ENCODE results near the gene MYL12B.

Gene MYL12B

GRCh38 chr18:3294435-3295080 is 32.6 kb downstream of the MYL12B start:
- TF ChIP-seq SIN3A (IDR thresholded peaks at IDR 0.05; ENCODE audit: borderline replicate concordance, insufficient read depth, low read length) (no peak), POLR2AphosphoS5 (IDR thresholded peaks at IDR 0.05; ENCODE audit: low read depth, low read length) (no peak), FOXP2 (optimal IDR thresholded peaks at IDR 0.05; ENCODE audit: borderline replicate concordance, extremely low read depth, extremely low read length, insufficient read depth) (no peak), TAF1 (IDR thresholded peaks at IDR 0.05; ENCODE audit: borderline replicate concordance, insufficient read depth, low read length) (no peak)
- TF ChIP-seq, protein P1, sequence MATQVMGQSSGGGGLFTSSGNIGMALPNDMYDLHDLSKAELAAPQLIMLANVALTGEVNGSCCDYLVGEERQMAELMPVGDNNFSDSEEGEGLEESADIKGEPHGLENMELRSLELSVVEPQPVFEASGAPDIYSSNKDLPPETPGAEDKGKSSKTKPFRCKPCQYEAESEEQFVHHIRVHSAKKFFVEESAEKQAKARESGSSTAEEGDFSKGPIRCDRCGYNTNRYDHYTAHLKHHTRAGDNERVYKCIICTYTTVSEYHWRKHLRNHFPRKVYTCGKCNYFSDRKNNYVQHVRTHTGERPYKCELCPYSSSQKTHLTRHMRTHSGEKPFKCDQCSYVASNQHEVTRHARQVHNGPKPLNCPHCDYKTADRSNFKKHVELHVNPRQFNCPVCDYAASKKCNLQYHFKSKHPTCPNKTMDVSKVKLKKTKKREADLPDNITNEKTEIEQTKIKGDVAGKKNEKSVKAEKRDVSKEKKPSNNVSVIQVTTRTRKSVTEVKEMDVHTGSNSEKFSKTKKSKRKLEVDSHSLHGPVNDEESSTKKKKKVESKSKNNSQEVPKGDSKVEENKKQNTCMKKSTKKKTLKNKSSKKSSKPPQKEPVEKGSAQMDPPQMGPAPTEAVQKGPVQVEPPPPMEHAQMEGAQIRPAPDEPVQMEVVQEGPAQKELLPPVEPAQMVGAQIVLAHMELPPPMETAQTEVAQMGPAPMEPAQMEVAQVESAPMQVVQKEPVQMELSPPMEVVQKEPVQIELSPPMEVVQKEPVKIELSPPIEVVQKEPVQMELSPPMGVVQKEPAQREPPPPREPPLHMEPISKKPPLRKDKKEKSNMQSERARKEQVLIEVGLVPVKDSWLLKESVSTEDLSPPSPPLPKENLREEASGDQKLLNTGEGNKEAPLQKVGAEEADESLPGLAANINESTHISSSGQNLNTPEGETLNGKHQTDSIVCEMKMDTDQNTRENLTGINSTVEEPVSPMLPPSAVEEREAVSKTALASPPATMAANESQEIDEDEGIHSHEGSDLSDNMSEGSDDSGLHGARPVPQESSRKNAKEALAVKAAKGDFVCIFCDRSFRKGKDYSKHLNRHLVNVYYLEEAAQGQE (IDR thresholded peaks at IDR 0.05; ENCODE audit: insufficient read depth in 1 of 2, low read depth in 2 of 2, low read length in 2 of 2) = no peak

DNA sequence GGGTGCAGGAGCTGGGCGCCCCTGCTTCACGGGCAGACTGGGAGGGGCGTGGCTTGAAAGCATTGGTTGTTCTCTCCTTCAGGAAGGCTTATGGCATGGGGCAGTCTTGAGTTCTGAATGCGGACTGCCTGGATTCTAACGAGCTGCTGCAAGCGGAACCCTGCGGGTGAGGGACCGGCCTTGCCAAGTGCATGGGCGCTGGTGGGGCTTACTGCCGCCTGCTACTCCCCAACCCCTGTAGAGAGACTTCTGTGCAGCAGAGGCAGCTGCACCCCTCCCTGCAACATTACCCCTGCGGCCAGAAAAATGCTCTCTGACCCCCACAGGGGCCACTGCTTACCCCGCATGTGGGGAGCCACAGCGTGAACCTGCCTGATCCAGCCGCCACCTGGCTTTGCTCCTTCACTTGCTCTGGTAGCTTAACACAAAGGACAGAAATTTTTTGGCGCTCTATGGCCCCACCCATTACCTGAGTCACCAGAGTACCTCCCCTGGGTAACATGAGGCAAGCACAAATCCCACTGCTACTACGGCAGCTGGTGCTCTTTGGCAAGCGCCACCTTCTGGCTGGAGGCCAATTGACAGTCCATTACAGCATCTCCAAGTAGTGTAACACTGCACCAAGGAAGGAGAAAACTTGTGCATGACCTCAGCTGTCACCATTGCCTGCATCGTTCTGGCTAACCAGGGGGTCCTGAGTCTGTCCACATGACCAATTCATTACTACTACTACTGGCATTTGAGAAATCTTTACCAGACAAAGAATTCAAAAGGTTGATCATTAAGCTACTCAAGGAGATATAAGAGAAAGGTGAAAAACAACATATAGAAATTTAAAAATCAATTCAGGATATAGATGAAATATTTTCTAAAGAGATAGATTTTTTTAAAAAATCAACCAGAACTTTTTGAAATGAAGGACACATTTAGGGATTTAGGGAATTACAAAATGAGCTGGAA is 35.4 kb downstream of the MYL12B start:
- TF ChIP-seq TAF1 (IDR thresholded peaks at IDR 0.05; ENCODE audit: borderline replicate concordance, insufficient read depth, low read length) (no peak), FOXP2 (optimal IDR thresholded peaks at IDR 0.05; ENCODE audit: borderline replicate concordance, extremely low read depth, extremely low read length, insufficient read depth) (no peak), SIN3A (IDR thresholded peaks at IDR 0.05; ENCODE audit: borderline replicate concordance, insufficient read depth, low read length) (no peak), POLR2AphosphoS5 (IDR thresholded peaks at IDR 0.05; ENCODE audit: low read depth, low read length) (no peak)
- TF ChIP-seq, protein P1 (IDR thresholded peaks at IDR 0.05; ENCODE audit: insufficient read depth in 1 of 2, low read depth in 2 of 2, low read length in 2 of 2) = no peak

DNA sequence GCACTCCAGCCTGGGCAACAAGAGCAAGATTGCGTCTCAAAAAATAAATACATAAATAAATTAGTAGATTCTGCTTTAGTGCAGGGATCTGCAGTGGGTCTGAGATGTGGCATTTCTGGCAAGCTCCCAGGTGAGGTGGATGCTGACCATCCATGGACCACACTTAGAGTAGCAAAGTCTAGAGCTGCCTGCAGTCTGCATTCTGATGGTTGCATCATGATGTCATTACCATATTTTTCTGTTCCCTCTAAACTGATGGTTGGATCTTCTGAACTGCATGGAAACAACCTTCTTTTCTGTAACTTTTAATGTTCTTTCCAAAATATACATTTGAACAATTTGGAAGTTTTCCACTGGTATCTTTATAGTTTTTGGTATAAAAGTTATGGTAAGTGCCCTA is 42.9 kb downstream of the MYL12B start:
- TF ChIP-seq, protein P1 (IDR thresholded peaks at IDR 0.05; ENCODE audit: insufficient read depth in 1 of 2, low read depth in 2 of 2, low read length in 2 of 2) = no peak
- no peak for TF ChIP-seq SIN3A (IDR thresholded peaks at IDR 0.05; ENCODE audit: borderline replicate concordance, insufficient read depth, low read length)
- no peak for TF ChIP-seq TAF1 (IDR thresholded peaks at IDR 0.05; ENCODE audit: borderline replicate concordance, insufficient read depth, low read length)
- no peak for TF ChIP-seq FOXP2 (optimal IDR thresholded peaks at IDR 0.05; ENCODE audit: borderline replicate concordance, extremely low read depth, extremely low read length, insufficient read depth)
- TF ChIP-seq POLR2AphosphoS5 (IDR thresholded peaks at IDR 0.05; ENCODE audit: low read depth, low read length) = no peak

DNA sequence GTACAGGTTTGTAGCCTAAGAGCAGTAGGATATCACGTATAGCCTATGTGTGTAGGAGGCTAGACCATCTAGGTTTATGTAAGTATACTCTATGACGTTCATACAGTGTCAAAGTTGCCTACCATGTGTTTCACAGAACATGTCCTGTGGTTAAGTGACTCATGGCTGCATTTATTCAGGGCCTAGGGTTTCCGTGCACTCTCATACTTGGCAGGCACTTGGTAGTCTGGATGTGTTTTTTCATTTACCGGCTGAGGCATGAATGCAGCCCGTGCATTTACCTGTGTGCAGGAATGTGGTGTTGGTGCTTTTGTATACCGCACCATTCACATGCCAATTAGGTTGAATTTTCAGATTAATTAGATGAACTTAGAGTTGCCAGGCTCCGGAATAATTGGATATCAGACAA is 43.4 kb downstream of the MYL12B start:
- TF ChIP-seq, protein P1 (IDR thresholded peaks at IDR 0.05; ENCODE audit: insufficient read depth in 1 of 2, low read depth in 2 of 2, low read length in 2 of 2) = no peak
- peak; percentile 55; the same call in 1 of the 2 replicates for TF ChIP-seq SIN3A (IDR thresholded peaks at IDR 0.05; ENCODE audit: borderline replicate concordance, insufficient read depth, low read length)

Measured in PFSK-1 (cell line).